Measurements from ENCODE around the gene RBM28. TPM values are rescaled to one million over a fixed set of nuclear protein-coding genes. Genes with fewer than 3 reads are reported as not detected.
A peak's percentile ranks its signal among the peaks of the same experiment; 100 is the strongest.

The RBM28 gene
- polyA plus RNA-seq, 1 donor (not counting 4 experiments of a cell fraction or from before 2014, with no cell fraction given), result 36.4 TPM

DNA sequence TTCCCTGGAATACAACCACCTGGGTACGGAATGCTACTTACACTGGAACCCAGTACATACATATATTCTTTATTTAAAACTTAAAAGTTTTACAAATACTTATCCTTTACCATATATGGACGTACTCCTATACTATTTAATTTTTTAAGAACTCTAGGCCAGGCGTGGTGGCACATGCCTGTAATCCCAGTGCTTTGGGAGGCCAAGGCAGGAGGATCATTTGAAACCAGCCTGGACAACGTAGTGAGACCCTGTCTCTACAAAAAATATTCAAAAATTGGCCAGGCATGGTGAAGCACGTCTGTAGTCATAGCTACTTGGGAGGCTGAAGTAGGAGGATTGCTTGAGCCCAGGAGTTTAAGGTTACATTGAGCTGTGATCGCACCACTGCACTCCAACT is 2.0 kb downstream of the RBM28 start:
- Histone ChIP-seq H3K9me1 (ENCODE audit: control insufficient read depth, extremely low read depth, insufficient read depth, low read length) (no peaks in the 10 kb centered on the region), H3K79me2 (ENCODE audit: control insufficient read depth, insufficient read depth, low read length) (peaks cover 41% of the 10 kb centered on the region), H3K4me2 (ENCODE audit: control insufficient read depth, extremely low read depth, insufficient read depth, low read depth, low read length) (peak overlapping the region; percentile 100), H2AFZ (ENCODE audit: control insufficient read depth, low read length) (no peak overlapping the region), H3K9me3 (ENCODE audit: control insufficient read depth, low read depth, low read length) (no peaks in the 10 kb centered on the region), H3K9ac (ENCODE audit: control insufficient read depth, extremely low read depth, insufficient read depth, low read length) (no peak overlapping the region), H3K27ac (ENCODE audit: control insufficient read depth, insufficient read depth, low read length) (no peak overlapping the region), H3K36me3 (ENCODE audit: control insufficient read depth in 2 of 2, extremely low read depth in 1 of 2, insufficient read depth in 2 of 2, low read length in 2 of 2) (peaks cover 6 to 17% of the 10 kb centered on the region in 2 experiments), H3K4me1 (ENCODE audit: control insufficient read depth, extremely low read depth, insufficient read depth, low read length) (peaks cover 12% of the 10 kb centered on the region), H3K4me3 (ENCODE audit: control insufficient read depth in 2 of 3, extremely low read depth in 1 of 3, insufficient read depth in 2 of 3, low read depth in 1 of 3, low read length in 3 of 3) (no peak overlapping the region), H4K20me1 (ENCODE audit: control insufficient read depth, extremely low read depth, insufficient read depth, low read length) (no peaks in the 10 kb centered on the region), H3K27me3 (ENCODE audit: control insufficient read depth, extremely low read depth, insufficient read depth, low read length) (no peaks in the 10 kb centered on the region)
- dilution Hi-C loops (cut with MboI; ENCODE audit: extremely low pct_ligation_motif_present, low sequenced_read_pairs), result no loop called here
- DNase-seq (ENCODE audit: low read depth, low spot score) (no peak), FAIRE-seq (no peak)
- no peak for TF ChIP-seq EZH2 (IDR thresholded peaks at IDR 0.05; ENCODE audit: low read length)
- TF ChIP-seq, protein P1, sequence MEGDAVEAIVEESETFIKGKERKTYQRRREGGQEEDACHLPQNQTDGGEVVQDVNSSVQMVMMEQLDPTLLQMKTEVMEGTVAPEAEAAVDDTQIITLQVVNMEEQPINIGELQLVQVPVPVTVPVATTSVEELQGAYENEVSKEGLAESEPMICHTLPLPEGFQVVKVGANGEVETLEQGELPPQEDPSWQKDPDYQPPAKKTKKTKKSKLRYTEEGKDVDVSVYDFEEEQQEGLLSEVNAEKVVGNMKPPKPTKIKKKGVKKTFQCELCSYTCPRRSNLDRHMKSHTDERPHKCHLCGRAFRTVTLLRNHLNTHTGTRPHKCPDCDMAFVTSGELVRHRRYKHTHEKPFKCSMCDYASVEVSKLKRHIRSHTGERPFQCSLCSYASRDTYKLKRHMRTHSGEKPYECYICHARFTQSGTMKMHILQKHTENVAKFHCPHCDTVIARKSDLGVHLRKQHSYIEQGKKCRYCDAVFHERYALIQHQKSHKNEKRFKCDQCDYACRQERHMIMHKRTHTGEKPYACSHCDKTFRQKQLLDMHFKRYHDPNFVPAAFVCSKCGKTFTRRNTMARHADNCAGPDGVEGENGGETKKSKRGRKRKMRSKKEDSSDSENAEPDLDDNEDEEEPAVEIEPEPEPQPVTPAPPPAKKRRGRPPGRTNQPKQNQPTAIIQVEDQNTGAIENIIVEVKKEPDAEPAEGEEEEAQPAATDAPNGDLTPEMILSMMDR (optimal IDR thresholded peaks at IDR 0.05 in 1 of 3, IDR thresholded peaks at IDR 0.05 in 1 of 3, conservative IDR thresholded peaks at IDR 0.05 in 1 of 3; ENCODE audit: extremely low read depth in 1 of 3, insufficient read depth in 2 of 3, low read length in 3 of 3), result no peak

DNA sequence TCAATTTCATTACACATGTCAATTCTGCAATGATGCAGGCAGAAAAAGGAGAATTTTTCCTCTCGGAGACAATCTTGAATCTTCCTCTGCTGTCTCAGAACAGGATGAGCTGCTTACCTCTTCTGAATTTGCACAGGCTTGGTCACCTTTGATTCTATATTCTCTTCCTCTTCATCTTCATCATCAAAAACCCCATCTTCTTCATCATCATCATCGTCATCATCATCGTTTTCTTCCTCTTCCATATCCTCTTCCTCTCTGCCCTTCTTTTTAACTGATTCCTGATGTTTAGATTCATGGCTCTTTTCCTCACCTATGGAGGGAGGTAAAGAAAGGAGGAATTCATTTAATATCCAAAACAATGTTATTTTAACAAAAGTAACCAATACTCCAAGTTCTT is 8.0 kb downstream of the RBM28 start:
- no peaks in the 10 kb centered on the region for H3K4me1 ChIP-seq (ENCODE audit: control insufficient read depth, extremely low read depth, insufficient read depth, low read length)
- H3K4me3 ChIP-seq (ENCODE audit: control insufficient read depth in 2 of 3, extremely low read depth in 1 of 3, insufficient read depth in 2 of 3, low read depth in 1 of 3, low read length in 3 of 3), result no peak overlapping the region
- dilution Hi-C loops (cut with MboI; ENCODE audit: extremely low pct_ligation_motif_present, low sequenced_read_pairs), result no loop called here
- no peaks in the 10 kb centered on the region for H3K9me1 ChIP-seq (ENCODE audit: control insufficient read depth, extremely low read depth, insufficient read depth, low read length)
- no peak overlapping the region for H3K4me2 ChIP-seq (ENCODE audit: control insufficient read depth, extremely low read depth, insufficient read depth, low read depth, low read length)
- H3K9ac ChIP-seq (ENCODE audit: control insufficient read depth, extremely low read depth, insufficient read depth, low read length), result no peak overlapping the region
- peaks cover 22 to 25% of the 10 kb centered on the region in 2 experiments for H3K36me3 ChIP-seq (ENCODE audit: control insufficient read depth in 2 of 2, extremely low read depth in 1 of 2, insufficient read depth in 2 of 2, low read length in 2 of 2)
- H2AFZ ChIP-seq (ENCODE audit: control insufficient read depth, low read length), result no peak overlapping the region
- no peak overlapping the region for H3K27ac ChIP-seq (ENCODE audit: control insufficient read depth, insufficient read depth, low read length)
- DNase-seq (ENCODE audit: low read depth, low spot score), result no peak
- H3K27me3 ChIP-seq (ENCODE audit: control insufficient read depth, extremely low read depth, insufficient read depth, low read length), result no peaks in the 10 kb centered on the region
- TF ChIP-seq, protein P1 (optimal IDR thresholded peaks at IDR 0.05 in 1 of 3, IDR thresholded peaks at IDR 0.05 in 1 of 3, conservative IDR thresholded peaks at IDR 0.05 in 1 of 3; ENCODE audit: extremely low read depth in 1 of 3, insufficient read depth in 2 of 3, low read length in 3 of 3), result no peak
- no peak for TF ChIP-seq EZH2 (IDR thresholded peaks at IDR 0.05; ENCODE audit: low read length)
- peaks cover 14% of the 10 kb centered on the region for H3K79me2 ChIP-seq (ENCODE audit: control insufficient read depth, insufficient read depth, low read length)
- H3K9me3 ChIP-seq (ENCODE audit: control insufficient read depth, low read depth, low read length), result no peaks in the 10 kb centered on the region
- H4K20me1 ChIP-seq (ENCODE audit: control insufficient read depth, extremely low read depth, insufficient read depth, low read length), result no peaks in the 10 kb centered on the region
- FAIRE-seq, result no peak

Measured in keratinocyte (primary cell).